B cell (primary cell): ENCODE data around the gene VHLL. TPM values are rescaled to one million over a fixed set of nuclear protein-coding genes. Genes with fewer than 3 reads are reported as not detected.
A peak's percentile ranks its signal among the peaks of the same experiment; 100 is the strongest.

Experiments used
- ATAC-seq: fragments of 200-7000 bp; cut with Tn5 transposase; one replicate; pipeline ENCODE4 v1.10.0; 2021; ENCODE audit warnings: low read depth, mild to moderate bottlenecking, moderate number of reproducible peaks, moderate library complexity
- CTCF ChIA-PET: fragments of 350-600 bp; sonication (Branson Sonifier 250); formaldehyde crosslinking; loops from one replicate; lab custom pipeline; 2021; ENCODE audit warnings: antibody characterized with exemption, inconsistent platforms; lab: Charles Lee
- POLR2A ChIA-PET: fragments of 350-600 bp; sonication (Branson Sonifier 250); formaldehyde crosslinking; loops from one replicate; lab custom pipeline; 2021; ENCODE audit warnings: antibody characterized with exemption; lab: Charles Lee
- DNase-seq: peaks from one replicate; pipeline ENCODE4 v3.0.0; 2013
- H2AFZ ChIP-seq: 2 replicates; pipeline ENCODE4 v1.6.1; 2012; ENCODE audit warnings: mild to moderate bottlenecking, low read depth, low read length; ENCODE audit not compliant: insufficient read depth, poor library complexity, severe bottlenecking
- H3K27ac ChIP-seq, 2 donors: 1 replicate in 1 of 2; 2 replicates in 1 of 2; pipeline ENCODE4 v1.5.1; 2012 to 2013; ENCODE audit warnings: low read length in 2 of 2, mild to moderate bottlenecking in 2 of 2, moderate library complexity in 1 of 2
- H3K27me3 ChIP-seq, 4 experiments: fragments of 200-600 bp in 1 of 4; sonication (generic) in 1 of 4; replicated peaks in 1 of 4; 1 replicate in 2 of 4; 2 replicates in 2 of 4; pipeline versions ENCODE4 v1.6.1 to v1.7.0; 2013 to 2016; ENCODE audit warnings: low read length in 3 of 4, mild to moderate bottlenecking in 2 of 4, mixed read lengths in 1 of 4, moderate library complexity in 1 of 4; ENCODE audit not compliant: insufficient read depth in 4 of 4, control insufficient read depth in 3 of 4; ENCODE audit errors: control extremely low read depth in 1 of 4
- H3K36me3 ChIP-seq, 2 experiments: replicated peaks in 1 of 2; 1 replicate in 1 of 2; 2 replicates in 1 of 2; pipeline versions ENCODE4 v1.6.1 to v1.7.1; 2013; ENCODE audit warnings: low read length in 1 of 2; ENCODE audit not compliant: insufficient read depth in 2 of 2, control insufficient read depth in 1 of 2; ENCODE audit errors: control extremely low read depth in 1 of 2, extremely low read depth in 1 of 2
- H3K4me1 ChIP-seq, 2 donors: fragments of 200-600 bp in 1 of 2; sonication (generic) in 1 of 2; 1 replicate in 1 of 2; 2 replicates in 1 of 2; pipeline versions ENCODE4 v1.5.1 to v1.6.1; 2013 to 2017; ENCODE audit warnings: low read length in 2 of 2; ENCODE audit not compliant: control insufficient read depth in 2 of 2, insufficient read depth in 2 of 2
- H3K4me2 ChIP-seq: replicated peaks from 2 replicates; pipeline ENCODE3; 2012; ENCODE audit warnings: mild to moderate bottlenecking, low read depth, low read length; ENCODE audit not compliant: poor library complexity, severe bottlenecking
- H3K4me3 ChIP-seq, 5 experiments: fragments of 200-600 bp in 1 of 5; sonication (generic) in 1 of 5; 1 replicate in 3 of 5; 2 replicates in 2 of 5; pipeline versions ENCODE4 v1.5.1 to v1.7.0; 2011 to 2016; ENCODE audit warnings: low read length in 4 of 5, mild to moderate bottlenecking in 4 of 5, low read depth in 2 of 5, control low read depth in 1 of 5, moderate library complexity in 1 of 5; ENCODE audit not compliant: insufficient read depth in 1 of 5; ENCODE audit errors: control extremely low read depth in 1 of 5, extremely low read depth in 1 of 5
- H3K79me2 ChIP-seq: fragments of 200-600 bp; sonication (generic); one replicate; pipeline ENCODE4 v1.6.0; 2016; ENCODE audit warnings: low read length; ENCODE audit not compliant: control insufficient read depth, insufficient read depth
- H3K9ac ChIP-seq: fragments of 200-600 bp; sonication (generic); 2 replicates; pipeline ENCODE4 v1.6.1; 2017; ENCODE audit warnings: mild to moderate bottlenecking, low read length, moderate library complexity
- H3K9me3 ChIP-seq, 3 donors: one replicate each; pipeline versions ENCODE4 v1.6.1 to v1.7.1; 2013; ENCODE audit warnings: low read length in 2 of 3; ENCODE audit not compliant: control insufficient read depth in 2 of 3, insufficient read depth in 1 of 3; ENCODE audit errors: control extremely low read depth in 1 of 3
- H4K20me1 ChIP-seq: 2 replicates; pipeline ENCODE4 v1.6.0; 2012; ENCODE audit warnings: mild to moderate bottlenecking, low read length; ENCODE audit not compliant: insufficient read depth, control insufficient read depth, poor library complexity, severe bottlenecking
- H3K27ac Mint-ChIP-seq: one replicate; pipeline ENCODE4 v1.8.0; 2021; ENCODE audit warnings: mixed read lengths
- H3K27me3 Mint-ChIP-seq: one replicate; pipeline ENCODE4 v1.8.0; 2021; ENCODE audit warnings: mixed read lengths
- H3K4me1 Mint-ChIP-seq: one replicate; pipeline ENCODE4 v1.8.0; 2021; ENCODE audit warnings: mixed read lengths
- H3K4me3 Mint-ChIP-seq: one replicate; pipeline ENCODE4 v1.8.0; 2021; ENCODE audit warnings: mixed read lengths
- H3K9me3 Mint-ChIP-seq: one replicate; pipeline ENCODE4 v1.8.0; 2022; ENCODE audit warnings: mixed read lengths; ENCODE audit not compliant: insufficient read depth
- CTCF ChIP-seq: fragments of 200-600 bp; IDR thresholded peaks from one replicate; pipeline ENCODE4 v1.8.0; 2022; ENCODE audit warnings: antibody characterized with exemption, mild to moderate bottlenecking
- EZH2 ChIP-seq: IDR thresholded peaks from 2 replicates; pipeline ENCODE4 v1.6.1; 2012; ENCODE audit warnings: borderline replicate concordance, low read depth, mild to moderate bottlenecking, moderate library complexity, low read length; ENCODE audit not compliant: insufficient read depth, poor library complexity, severe bottlenecking
- WGBS: methylation state at CpG from one replicate; pipeline ENCODE4 v1.1.5; 2013; ENCODE audit warnings: missing lambda C conversion rate; ENCODE audit not compliant: insufficient coverage; 5-methylcytosine and 5-hydroxymethylcytosine counted together
- intact Hi-C: fragments of 100-400 bp; cut with micrococcal nuclease; formaldehyde crosslinking; loops from one replicate; pipeline ENCODE4 v1.10.0; 2022
- polyA plus RNA-seq: library from polyadenylated mRNA; depleted of rRNA; stranded (reverse); fragments of >200 nt; gene quantifications from 2 replicates; pipeline ENCODE4 v1.2.3, GENCODE V29; 2012
- total RNA-seq, 2 donors: library from RNA; stranded (reverse); fragments of 120-200 nt in 1 of 2; gene quantifications; 1 replicate in 1 of 2; 2 replicates in 1 of 2; pipeline versions ENCODE4 v1.2.3 to v1.2.4, GENCODE V29; 2013 to 2022

The VHLL gene
- total and polyA plus RNA-seq, 2 donors (not counting 1 experiment from before 2014, with no cell fraction given), result 0.36 TPM; not detected in 1

DNA sequence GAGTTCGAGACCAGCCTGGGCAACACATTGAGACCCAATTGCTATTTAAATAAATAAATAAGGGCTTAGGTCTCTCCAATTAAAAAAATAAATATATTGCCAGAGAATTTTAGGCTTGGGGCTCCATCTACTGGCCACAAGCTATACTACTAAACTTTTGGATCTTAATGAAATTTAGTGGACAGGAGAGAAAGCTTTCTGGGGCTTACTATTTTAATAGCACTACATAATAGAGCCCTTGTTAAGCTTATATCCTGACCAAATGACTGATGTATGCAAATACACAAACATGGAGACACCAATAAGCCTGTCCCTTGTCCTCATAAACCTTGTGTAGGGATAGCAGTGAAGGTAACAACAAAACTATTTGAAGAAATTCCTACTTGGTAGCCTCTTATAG, 20.6 kb upstream of the VHLL start:
- DNase-seq, result peak; percentile 47
- CTCF ChIA-PET, result interaction anchor here (0.6 to 2.9 kb wide), 17 partner anchors 8 to 381 kb away, joined by 3 to 11 read pairs (median 5); partner anchors contain the start of gene PMF1

GRCh38 chr1:156316909-156317308, 17.8 kb upstream of the VHLL start:
- peaks cover 27 to 74% of the 10 kb centered on the region in 2 experiments for H3K36me3 ChIP-seq
- Mint-ChIP-seq H3K27ac (no peak overlapping the region), H3K4me3 (no peak overlapping the region), H3K27me3 (no peaks in the 10 kb centered on the region), H3K9me3 (no peaks in the 10 kb centered on the region), H3K4me1 (no peaks in the 10 kb centered on the region)
- no peaks in the 10 kb centered on the region for H3K9me3 ChIP-seq
- no peaks in the 10 kb centered on the region for H4K20me1 ChIP-seq
- no peaks in the 10 kb centered on the region for H3K4me1 ChIP-seq
- no peak overlapping the region for H3K4me2 ChIP-seq
- no peak overlapping the region for H3K4me3 ChIP-seq
- TF ChIP-seq CTCF (no peak), EZH2 (no peak)
- 100% methylated on average over 4 of the region's 7 CpGs for WGBS
- no peak overlapping the region for H3K27ac ChIP-seq
- no peaks in the 10 kb centered on the region for H3K27me3 ChIP-seq
- intact Hi-C loops, result loop anchor here (10.0 kb wide), 1 partner anchor 172 kb away; no protein-coding TSS in a partner anchor
- H3K9ac ChIP-seq, result no peak overlapping the region
- CTCF ChIA-PET, result interaction anchor here (0.9 to 2.6 kb wide), 2 partner anchors 92 to 175 kb away, joined by 3 to 8 read pairs; no protein-coding TSS in a partner anchor
- POLR2A ChIA-PET, result no interaction called here
- no peak overlapping the region for H2AFZ ChIP-seq
- no peak for DNase-seq
- no peaks in the 10 kb centered on the region for H3K79me2 ChIP-seq
- ATAC-seq, result no peak

More for the DNA sequence above, 20.6 kb upstream of the VHLL start:
- intact Hi-C loops, result loop anchor here (10.0 kb wide), 1 partner anchor 175 kb away; no protein-coding TSS in a partner anchor
- Histone ChIP-seq H2AFZ (no peak overlapping the region), H3K27me3 (no peaks in the 10 kb centered on the region), H3K4me1 (no peaks in the 10 kb centered on the region), H3K9ac (no peak overlapping the region), H4K20me1 (no peaks in the 10 kb centered on the region), H3K79me2 (peaks cover under 1% of the 10 kb centered on the region), H3K4me3 (no peak overlapping the region), H3K9me3 (no peaks in the 10 kb centered on the region), H3K4me2 (no peak overlapping the region), H3K27ac (no peak overlapping the region), H3K36me3 (peaks cover 20 to 72% of the 10 kb centered on the region in 2 experiments)
- Mint-ChIP-seq H3K27ac (no peak overlapping the region), H3K4me1 (no peaks in the 10 kb centered on the region), H3K27me3 (no peaks in the 10 kb centered on the region), H3K4me3 (no peak overlapping the region), H3K9me3 (no peaks in the 10 kb centered on the region)
- POLR2A ChIA-PET, result no interaction called here
- TF ChIP-seq CTCF, result peak; percentile 73
- no peak for TF ChIP-seq EZH2
- WGBS, result no CpG with 5 or more reads among the region's 1 CpG
- ATAC-seq, result no peak
